Measurements from ENCODE around the gene FKBP3.

GRCh38 chr14:45112896-45113781, 21.1 kb downstream of the FKBP3 start:
- TF ChIP-seq CTCF (IDR thresholded peaks at IDR 0.05) (no peak), POLR2A (IDR thresholded peaks at IDR 0.05) (no peak)

Measured in Peyer's patch (tissue), 4 donors.